Activated CD8-positive, alpha-beta memory T cell treated with anti-CD3 and anti-CD28 coated beads for 48 hours (primary cell): ENCODE measurements around the gene NALF2.
A peak's percentile ranks its signal among the peaks of the same experiment; 100 is the strongest.

ENCODE experiments used
- DNase-seq, 3 experiments: peaks; one replicate each; pipeline ENCODE4 v3.0.0-alpha.2; 2020; ENCODE audit warnings: low read depth in 2 of 3, low spot score in 2 of 3

Gene NALF2

DNA sequence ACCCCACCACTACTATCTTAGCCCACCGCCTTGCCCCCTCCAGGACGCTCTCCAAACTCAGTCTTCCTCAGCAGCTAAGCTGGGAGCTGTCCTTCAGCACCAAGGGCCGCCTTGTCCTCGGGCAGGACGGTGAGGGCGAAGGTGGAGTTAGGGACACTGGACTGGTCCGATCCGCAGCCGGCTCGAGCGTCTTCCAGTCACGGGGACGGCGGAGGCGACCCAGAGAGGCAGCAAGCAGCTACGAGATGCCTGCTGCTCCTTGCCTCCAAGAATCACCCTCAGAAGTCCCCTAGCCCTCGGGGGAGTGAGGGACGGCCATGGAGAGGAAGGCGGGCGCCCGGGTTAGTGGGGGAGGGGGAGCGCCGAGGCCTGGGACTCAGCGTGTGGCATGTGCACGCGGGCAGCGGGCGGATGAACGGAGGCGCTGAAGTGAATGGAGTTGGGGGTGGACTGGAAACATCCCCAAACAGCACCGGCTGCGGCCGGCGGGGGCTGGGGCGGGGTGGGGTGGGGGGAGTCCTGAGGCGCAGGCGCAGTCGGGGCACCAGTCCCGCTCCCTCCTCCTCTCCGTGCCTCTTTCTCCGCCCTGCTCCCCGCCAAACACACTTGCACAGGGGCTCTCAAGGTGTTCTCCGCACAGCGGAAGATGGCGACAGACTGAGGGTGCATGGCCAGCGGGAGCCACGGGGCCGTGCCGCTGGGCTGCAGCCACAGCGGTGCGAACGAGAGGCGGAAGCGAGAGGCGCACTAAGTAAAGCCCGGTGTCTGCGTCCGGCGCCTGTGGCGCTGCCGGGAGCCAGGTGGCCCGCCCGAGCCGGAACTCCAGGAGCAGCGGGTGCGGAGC, at the start of gene NALF2:
TSS of gene NALF2 (plus strand) at position 545 of the 844 bp plus-strand sequence. CDS start 957 bp downstream, outside the sequence.
- peak in 1 of 3 experiments; percentile 4 for DNase-seq

DNA sequence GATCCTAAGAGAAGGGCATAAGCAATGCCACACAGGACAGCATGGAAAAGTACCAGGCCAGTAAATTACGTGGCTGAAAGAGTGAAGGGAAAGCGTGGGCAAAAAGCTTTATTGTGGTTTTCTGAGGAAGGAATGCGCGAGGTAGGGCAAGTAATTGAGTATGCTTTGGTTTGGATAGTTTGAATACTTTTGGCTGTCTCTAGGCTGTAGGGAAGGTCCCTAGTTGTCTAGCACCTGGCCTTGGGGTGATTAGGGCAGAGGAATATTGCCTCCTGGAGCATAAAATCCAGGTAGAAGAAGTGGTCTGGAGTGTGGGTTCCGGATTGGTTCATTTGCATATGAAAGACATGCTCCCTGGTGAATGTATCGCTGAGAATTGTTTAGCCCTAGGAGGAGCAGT, 46.4 kb upstream of the NALF2 start:
- no peak for DNase-seq

DNA sequence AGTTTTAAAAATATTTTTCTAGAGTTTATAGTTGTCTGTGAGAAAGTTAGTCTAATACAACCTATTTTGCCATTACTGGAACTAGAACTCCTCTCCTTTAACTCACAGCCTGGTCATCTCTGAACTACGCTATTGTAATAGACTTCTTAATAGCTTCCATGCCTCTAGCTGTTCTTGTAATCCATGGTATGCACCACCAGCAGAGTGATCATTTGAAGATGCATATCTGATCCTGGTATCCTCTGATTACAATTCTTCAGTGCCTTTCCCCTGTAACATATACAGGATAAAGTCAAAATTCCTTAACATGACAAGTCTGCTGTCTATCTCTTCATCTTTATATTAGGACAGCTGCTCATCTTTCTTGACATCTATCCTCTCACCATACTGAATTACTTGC, 37.6 kb upstream of the NALF2 start:
- no peak for DNase-seq

DNA sequence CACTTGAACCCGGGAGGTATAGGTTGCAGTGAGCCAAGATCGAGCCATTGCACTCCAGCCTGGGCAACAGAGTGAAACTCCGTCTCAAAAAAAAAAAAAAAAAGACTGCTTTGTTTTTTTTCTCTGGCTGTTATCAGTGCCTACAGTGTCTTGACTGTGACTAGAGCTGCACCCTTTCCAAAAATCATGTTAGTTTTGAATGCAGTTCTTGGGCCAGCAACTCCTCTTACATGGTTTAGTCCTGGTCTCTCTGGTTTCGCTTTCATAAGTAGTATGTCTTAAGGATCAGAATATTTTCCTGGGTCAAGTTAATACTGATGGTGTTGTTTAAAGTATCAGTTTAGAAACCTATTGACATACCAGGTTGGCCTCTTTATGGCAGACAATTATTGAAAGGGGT, 34.2 kb upstream of the NALF2 start:
- DNase-seq, result no peak

DNA sequence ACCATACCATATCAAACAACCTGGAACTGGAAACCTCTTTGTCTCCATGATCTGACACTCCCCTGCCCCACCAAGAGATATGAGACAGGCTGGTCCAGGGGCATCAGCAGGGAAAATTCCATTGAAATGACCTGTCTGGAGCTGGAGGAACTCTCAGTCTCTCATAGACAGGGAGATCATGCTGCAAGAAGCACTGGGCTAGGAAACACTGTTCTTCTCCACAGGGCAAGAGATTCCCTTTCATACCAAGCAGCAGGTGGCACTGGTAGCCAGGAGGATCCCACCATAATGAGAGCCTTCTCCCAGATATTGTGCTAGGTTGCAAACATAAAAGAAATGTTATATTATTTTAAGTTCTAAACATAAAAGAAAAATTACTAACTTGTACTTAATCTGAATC, 14.5 kb upstream of the NALF2 start:
- no peak for DNase-seq

DNA sequence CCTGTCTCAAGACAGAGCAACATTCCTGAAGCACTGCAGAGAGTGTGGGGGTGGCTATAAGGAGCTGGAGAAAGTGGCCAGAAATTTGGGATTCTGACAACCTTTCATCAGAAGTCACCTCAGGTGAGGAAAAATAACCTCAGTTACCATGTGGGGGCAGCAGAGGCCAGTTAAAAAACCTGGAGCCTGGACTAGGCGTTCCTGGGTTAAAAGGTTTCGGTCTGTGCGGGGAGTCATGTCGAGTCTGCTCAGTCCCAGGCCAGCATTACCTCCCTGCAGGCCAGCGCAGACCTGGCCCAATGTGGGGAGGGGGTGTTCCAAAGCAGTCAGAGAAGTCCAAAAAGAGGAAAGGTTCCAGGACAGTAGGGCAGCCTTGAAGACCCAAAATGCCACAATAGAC, 10.9 kb upstream of the NALF2 start:
- no peak for DNase-seq

DNA sequence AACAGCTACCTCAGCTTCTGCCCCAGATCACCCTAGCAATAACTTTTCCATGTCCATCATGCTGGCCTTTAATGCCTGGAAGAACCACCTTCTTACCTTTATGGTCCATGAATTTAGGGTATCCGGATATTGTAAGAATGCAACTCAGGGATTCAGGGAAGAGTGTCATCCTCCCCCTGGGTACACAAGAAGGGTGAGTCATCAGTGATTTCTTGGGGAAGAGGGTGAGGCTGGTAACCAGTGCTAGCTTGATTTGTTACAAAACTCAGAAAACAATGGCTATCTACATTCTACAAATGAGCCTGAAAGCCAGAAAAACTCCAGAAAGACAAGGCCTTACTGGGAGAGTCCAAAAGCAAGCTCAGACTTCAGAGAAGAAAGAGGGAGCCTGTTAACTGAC, 10.4 kb upstream of the NALF2 start:
- no peak for DNase-seq

DNA sequence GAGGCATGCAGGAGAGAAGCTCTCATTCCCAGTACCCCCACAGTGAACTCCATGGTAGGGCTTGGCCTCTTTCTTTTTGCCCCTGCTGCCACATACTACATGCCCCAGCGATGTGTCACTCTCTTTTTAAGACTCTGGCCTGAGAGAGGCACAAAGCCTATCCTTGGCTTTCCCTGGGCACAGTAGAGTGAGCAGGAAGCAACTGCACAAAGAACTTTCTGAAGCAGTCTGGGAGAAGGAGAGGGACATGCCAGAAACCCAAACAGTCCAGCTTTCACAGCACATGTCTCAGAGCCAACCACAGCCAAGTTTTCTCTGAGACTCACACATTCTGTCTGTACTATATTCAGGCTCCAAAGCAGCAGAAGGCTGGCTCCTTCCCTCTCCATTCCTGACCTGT, 7.9 kb upstream of the NALF2 start:
- DNase-seq, result no peak

DNA sequence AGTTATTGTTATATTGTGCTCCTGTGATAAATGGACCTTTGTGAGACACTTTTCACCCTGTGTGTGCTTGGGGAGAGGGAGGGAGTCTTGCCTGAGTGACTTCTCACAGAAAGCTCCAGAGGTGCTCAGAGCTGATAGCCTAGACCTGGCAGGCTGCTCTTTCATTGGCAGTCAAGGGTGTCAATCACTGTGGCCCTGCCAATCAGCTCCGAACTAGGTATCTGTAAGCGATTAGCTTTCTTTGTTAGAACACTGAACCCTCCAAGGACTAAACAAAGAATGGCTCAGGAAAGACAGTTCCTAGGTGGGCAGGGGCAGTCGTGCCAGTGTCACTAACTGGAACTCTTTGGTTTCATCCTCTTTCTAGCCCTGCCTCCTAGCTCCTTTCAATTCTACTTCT, 2.7 kb upstream of the NALF2 start:
- no peak for DNase-seq

DNA sequence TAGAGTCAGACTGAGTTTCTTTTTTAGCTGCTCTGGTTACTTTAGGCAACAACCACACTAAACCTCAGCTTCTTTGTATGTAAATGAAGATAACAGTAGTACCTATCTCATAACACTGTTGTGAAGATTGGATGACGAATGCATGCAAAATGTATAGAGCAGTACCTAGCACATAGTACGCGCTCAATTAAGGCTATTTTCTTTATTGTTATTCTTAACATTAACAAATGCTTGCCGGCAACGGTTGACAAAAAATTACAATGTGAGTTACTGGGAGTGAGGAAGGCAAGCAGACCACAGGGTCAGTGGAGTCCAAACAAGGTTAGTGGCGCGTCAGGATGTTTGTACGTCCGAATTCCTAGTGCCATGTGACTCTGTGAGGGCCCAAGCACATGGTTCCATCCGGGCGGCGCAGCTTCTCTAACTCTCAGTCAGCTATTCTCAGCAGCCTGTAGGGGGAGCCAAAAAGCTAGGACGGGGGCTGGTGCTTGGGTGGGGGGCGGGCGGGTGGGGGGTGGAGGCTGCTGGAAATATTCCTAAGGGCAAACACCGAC, 821 bp upstream of the NALF2 start:
- no peak for DNase-seq

DNA sequence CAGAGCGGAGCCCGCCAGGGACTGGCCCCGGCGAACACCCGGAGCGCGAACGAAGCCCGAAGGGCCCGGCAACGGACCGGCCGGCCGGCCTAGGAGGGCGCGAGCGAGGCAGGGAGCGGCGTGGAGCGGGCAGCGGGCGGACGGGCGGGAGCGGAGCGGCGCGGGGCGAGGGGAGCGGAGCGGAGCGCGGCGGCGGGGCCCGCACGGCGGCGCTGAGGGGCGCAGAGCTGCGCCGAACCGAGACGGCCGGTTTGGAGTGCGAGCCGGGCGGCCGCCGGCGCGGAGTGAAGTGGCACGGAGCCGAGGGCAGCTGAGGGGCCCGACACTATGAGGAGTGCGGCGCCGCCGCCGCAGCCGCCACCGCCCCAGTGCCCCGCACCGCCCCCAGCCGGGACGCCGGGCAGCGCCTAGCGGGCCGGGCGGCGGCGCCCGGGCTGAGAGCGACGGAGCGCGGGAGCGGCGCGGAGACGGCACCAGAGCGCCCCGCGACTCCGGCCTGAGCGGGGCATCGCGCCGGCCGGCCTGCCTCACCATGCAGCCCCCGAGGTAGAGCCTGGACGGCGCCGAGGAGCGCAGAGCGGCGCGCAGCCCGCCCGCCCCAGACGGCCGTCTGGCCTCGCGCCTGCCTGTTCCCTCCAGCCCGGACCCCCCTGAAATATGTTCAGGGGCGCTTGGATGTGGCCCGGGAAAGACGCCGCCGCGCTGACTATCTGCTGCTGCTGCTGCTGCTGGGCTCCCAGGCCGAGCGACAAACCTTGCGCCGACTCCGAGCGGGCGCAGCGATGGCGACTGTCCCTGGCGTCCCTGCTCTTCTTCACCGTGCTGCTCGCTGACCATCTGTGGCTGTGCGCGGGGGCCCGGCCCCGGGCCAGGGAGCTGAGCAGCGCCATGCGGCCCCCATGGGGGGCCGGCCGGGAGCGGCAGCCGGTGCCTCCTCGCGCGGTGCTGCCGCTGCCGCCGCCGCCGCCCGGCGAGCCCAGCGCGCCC, 793 bp downstream of the NALF2 start:
- no peak for DNase-seq

DNA sequence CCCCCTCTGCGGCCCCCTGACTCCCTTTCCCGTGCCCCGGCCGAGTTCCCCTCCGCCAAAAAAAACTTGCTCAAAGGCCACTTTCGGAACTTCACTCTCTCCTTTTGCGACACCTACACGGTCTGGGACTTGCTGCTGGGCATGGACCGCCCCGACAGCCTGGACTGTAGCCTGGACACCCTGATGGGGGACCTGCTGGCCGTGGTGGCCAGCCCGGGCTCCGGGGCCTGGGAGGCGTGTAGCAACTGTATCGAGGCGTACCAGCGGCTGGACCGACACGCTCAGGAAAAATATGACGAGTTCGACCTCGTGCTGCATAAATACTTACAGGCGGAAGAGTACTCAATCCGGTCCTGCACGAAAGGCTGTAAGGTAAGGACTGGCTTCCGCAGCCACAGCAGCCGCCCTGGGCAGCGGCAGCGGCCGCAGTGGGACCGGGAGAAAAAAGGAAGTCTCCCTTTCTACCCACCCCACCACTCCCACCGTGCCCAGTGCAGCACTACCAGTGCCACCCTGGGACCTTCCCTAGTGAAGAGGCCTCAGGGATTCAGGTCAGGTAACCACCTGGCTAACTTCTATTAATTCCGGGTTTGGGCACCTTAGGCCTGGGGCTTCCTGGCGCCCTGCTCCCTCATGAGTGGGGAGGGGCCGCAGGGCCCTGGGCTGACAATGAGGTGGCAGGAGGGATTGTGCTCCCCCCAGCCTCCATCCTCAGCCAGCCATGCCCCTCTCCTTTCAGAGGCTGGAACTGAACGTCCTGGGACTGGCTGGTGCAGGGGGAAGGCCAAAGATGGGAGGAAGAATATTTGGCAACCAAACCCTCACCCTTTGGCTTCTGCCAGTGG, 1.9 kb downstream of the NALF2 start:
- DNase-seq, result no peak

DNA sequence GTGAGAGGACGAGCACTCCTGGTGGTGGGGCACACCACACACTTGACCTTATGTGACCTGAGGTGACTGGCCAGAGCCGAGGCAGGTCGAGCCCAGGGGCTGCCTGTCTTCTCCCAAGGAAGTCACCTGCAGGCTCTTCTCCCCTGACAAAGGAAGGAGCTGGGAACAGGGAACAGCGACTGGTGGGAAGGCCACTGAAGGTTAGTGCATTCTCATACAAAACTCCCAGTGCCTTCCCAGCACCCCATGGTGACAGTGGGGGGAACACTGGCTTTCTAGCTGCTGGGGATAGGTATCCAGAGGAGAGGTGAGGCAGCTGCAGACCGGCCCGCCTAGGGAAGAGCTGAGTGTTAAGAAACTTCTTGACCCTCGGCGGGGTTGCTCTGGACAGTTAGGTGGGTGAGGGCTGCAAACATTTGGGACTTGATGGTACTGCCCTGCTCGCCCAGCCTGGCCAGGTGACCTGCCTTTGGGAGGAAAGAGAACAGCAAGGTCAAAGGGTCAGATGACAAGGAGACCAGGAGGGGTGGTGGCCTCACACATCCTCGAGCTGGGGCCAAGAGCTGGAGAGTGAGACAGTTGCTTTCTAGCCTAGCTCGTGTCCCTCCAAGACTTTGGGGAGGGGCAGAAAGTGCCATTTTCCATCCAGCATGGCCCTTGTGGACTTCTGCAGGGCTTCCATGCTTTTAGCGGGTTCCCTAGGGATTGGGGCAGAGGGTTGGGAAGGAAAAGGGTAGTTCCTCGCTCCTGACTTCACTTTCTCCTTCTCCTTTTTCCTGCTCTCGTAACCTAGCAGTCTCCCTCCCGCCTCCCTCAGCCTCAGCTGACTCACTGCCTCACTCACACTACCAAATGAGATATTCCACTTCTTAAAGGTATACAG, 2.7 kb downstream of the NALF2 start:
- DNase-seq, result no peak

DNA sequence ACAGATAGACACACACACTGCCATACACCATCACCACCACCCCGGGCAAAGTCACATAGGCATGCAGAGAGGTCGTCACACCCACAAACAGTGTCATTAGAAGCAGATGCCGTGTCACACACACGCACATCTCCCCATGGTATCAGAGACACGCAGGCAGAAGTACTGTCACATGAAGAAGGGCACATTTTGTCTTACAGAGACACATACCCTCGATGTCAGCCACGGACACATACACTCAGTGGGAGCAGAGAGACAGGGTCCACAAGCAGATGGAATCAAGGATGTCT, 3.3 kb downstream of the NALF2 start:
- no peak for DNase-seq

DNA sequence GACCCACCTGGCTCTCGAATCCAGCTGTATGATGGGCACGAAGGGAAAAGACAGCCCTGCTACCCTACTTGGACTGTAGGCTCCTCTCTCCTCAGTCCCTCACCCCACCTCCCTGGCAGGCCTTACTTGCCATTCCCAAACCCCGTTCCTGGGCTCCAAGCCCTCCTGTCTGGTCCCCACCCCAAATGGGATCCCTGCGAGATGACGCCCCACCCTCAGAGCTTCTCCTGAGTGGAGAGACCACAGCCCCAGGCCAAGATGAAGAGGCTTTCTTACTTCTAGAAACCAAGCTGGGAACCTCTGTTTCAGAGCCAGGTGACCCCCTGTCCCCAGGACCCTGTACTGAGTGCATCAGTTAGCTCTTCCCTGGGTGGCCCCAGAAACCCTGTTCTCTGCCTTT, 4.5 kb downstream of the NALF2 start:
- no peak for DNase-seq

DNA sequence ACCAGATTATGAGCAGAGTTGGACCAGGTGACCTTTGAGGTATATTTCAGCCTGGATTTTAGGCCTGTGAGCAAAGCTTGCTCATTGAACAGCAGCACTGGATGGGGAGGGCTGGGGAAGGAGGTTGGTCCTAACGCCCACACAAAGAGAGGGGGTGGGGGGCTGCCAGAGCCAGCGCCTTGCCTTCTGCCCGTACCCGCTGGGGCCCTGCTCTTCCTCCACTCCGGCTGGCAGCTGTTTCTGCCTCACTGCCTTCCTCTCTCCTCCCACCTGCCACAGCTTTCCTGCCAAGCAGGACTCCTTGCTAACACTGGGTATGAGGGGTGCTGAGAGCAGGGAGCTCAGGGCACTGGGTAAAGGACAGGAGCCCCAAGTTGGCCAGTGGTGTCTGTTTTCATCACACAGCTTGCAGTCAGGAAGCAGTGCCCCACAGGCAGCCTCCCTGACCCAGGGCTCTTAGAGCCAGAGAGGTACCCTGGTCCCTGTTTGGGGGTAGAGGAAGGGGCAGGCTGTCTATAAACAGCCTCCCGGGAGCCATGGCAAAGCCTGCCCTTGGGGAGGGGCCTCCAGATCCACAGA, 6.1 kb downstream of the NALF2 start:
- DNase-seq, result no peak

DNA sequence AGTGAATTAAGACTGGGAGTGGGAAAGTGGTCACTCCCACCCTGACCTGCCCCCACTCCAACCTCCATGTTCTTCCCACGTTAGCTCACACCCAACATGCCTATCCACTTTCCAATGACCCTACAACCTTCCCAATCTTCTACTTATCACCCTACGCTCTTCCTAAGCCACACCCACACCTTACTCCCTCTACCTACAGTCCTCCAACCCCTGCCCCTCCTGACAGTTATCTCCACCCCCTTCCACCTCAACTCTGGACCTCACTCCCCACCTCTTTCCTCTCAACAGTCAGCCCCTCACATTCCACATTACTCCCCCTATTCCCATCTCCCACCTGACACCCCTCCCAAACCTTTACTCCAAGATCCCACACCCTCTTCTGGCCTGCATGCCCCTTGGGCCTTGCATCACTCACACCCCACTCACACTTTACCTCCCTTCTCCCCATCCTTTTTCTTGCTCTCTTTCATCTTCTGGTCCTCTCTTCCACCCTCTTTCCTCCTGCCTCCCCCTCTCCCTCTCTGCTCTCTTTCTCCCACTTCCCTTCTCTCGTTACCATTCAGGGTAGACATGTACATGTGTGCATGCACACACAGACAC, 6.9 kb downstream of the NALF2 start:
- no peak for DNase-seq

DNA sequence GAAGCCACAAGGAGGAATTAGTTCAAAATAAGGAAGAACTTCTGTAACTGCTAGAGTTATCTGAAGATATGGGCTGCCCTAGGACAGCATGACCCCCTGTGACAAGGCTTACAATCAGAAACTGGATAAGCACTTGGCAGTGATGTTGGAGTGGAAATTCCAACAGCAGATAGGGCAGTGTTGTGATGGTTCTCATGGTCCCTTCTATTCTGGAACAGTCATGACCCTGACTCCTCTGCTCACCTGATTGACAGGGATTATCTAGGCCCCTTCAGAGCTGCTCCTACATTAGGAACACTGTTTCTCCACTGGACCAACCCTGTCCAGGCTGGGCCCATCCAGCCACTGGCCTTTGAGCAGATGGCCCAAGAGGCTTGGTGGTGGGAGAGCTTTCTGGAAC, 17.9 kb downstream of the NALF2 start:
- no peak for DNase-seq

DNA sequence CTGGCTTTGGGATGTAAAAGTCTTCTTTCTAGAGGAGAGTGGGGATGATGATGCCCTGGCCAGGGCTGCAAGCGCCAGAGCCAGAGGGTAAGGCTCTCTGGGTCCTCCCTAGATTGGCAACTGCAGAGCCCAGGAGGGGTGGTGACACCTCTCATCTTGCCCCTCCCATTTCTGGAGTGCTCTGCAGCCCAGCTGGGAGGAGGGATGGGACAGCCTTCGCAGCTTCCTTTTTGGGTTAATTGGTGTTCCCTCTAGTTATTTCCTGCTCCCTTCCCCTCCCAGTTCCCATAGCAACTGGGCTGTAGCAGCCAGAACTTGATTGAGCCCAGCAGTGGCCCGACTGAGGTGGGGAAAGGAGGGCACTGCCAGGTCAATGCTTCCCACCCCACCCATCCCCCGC, 19.2 kb downstream of the NALF2 start:
- DNase-seq, result no peak
